ENCODE results near the gene NOC4L.
"Not testable (repeated sequence)": the region's sequence is repeated elsewhere in the genome, so short reads cannot be mapped to it uniquely, and the experiment has no call there.

The NOC4L gene

GRCh38 chr12:132123970-132124765 lies 20.1 kb upstream of the NOC4L start:
- no peak for DNase-seq

- no peak for DNase-seq
Observed at GRCh38 chr12:132124766-132125425, 19.4 kb upstream of the NOC4L start.

GRCh38 chr12:132125736-132126135 lies 18.5 kb upstream of the NOC4L start:
- DNase-seq, result no peak

- DNase-seq, result no peak
Observed at GRCh38 chr12:132127041-132127440, 17.2 kb upstream of the NOC4L start.

GRCh38 chr12:132129007-132129406 lies 15.2 kb upstream of the NOC4L start:
- no peak for DNase-seq

- DNase-seq, result no peak
Observed at GRCh38 chr12:132130690-132131089, 13.6 kb upstream of the NOC4L start.

GRCh38 chr12:132131229-132131628 lies 13.0 kb upstream of the NOC4L start:
- no peak for DNase-seq

- no peak for DNase-seq
Observed at GRCh38 chr12:132131952-132132351, 12.3 kb upstream of the NOC4L start.

- DNase-seq, result no peak
Observed at GRCh38 chr12:132132609-132133430, 11.4 kb upstream of the NOC4L start.

GRCh38 chr12:132133952-132134652 lies 10.2 kb upstream of the NOC4L start:
- DNase-seq, result no peak

- DNase-seq, result not testable (repeated sequence)
Observed at GRCh38 chr12:132134653-132135183, 9.5 kb upstream of the NOC4L start.

GRCh38 chr12:132136226-132136625 lies 8.0 kb upstream of the NOC4L start:
- DNase-seq, result not testable (repeated sequence)

- DNase-seq, result no peak
Observed at GRCh38 chr12:132137483-132138125, 6.7 kb upstream of the NOC4L start.

GRCh38 chr12:132138941-132139871 lies 5.1 kb upstream of the NOC4L start:
- no peak for DNase-seq

GRCh38 chr12:132139912-132140311 lies 4.3 kb upstream of the NOC4L start:
- DNase-seq, result no peak

GRCh38 chr12:132140501-132140900 lies 3.8 kb upstream of the NOC4L start:
- DNase-seq, result no peak

- DNase-seq, result no peak
Observed at GRCh38 chr12:132140918-132141841, 3.1 kb upstream of the NOC4L start.

GRCh38 chr12:132141976-132142678 lies 2.1 kb upstream of the NOC4L start:
- DNase-seq, result no peak
